GM15510 (cell line): ENCODE data around the gene GLIS1.

ENCODE experiments used
- POLR2A ChIP-seq: IDR thresholded peaks from 3 replicates; pipeline ENCODE4 v1.6.1; 2011; ENCODE audit warnings: borderline replicate concordance; ENCODE audit not compliant: insufficient read length; ENCODE audit errors: extremely low read depth

Gene GLIS1

GRCh38 chr1:53506355-53507050, 232.5 kb downstream of the GLIS1 start:
- TF ChIP-seq POLR2A: no peak

- TF ChIP-seq POLR2A: no peak
These were observed 233.1 kb downstream of the GLIS1 start for GRCh38 chr1:53505891-53506290.

- no peak for TF ChIP-seq POLR2A
These were observed 233.6 kb downstream of the GLIS1 start for GRCh38 chr1:53505401-53505800.

- TF ChIP-seq POLR2A: no peak
These were observed 234.1 kb downstream of the GLIS1 start for GRCh38 chr1:53504901-53505300.

GRCh38 chr1:53503433-53504217, 235.3 kb downstream of the GLIS1 start:
- TF ChIP-seq POLR2A: no peak

- TF ChIP-seq POLR2A: no peak
These were observed 236.1 kb downstream of the GLIS1 start for GRCh38 chr1:53502641-53503432.

GRCh38 chr1:53501065-53502005, 237.6 kb downstream of the GLIS1 start:
- TF ChIP-seq POLR2A: no peak

GRCh38 chr1:53500204-53501064, 238.5 kb downstream of the GLIS1 start:
- TF ChIP-seq POLR2A: no peak

- TF ChIP-seq POLR2A: no peak
These were observed 239.4 kb downstream of the GLIS1 start for GRCh38 chr1:53499257-53500203.

GRCh38 chr1:53498555-53499131, 240.3 kb downstream of the GLIS1 start:
- TF ChIP-seq POLR2A: no peak

GRCh38 chr1:53495633-53496345, 243.2 kb downstream of the GLIS1 start:
- TF ChIP-seq POLR2A: no peak
